RWPE2 (cell line): ENCODE measurements around the gene CUBN.

Experiments
- ATAC-seq: fragments of 200-7000 bp; cut with Tn5 transposase; 3 replicates; pipeline ENCODE4 v1.9.1; 2021; ENCODE audit warnings: low read depth
- DNase-seq: peaks from one replicate; pipeline ENCODE4 v3.0.0-alpha.2; 2020; ENCODE audit warnings: low spot score
- H3K27ac ChIP-seq: fragments of 450-650 bp; 2 replicates; pipeline ENCODE4 v1.5.1; 2017; ENCODE audit warnings: mild to moderate bottlenecking; ENCODE audit not compliant: poor library complexity, severe bottlenecking
- H3K27me3 ChIP-seq: fragments of 250-450 bp; sonication (Bioruptor Pico); 2 replicates; pipeline ENCODE4 v1.5.1; 2021; ENCODE audit warnings: mild to moderate bottlenecking, moderate library complexity; ENCODE audit not compliant: insufficient read depth, poor library complexity, severe bottlenecking
- H3K36me3 ChIP-seq: fragments of 250-450 bp; sonication (Bioruptor Pico); 2 replicates; pipeline ENCODE4 v1.5.1; 2020; ENCODE audit warnings: low read depth, mild to moderate bottlenecking, moderate library complexity
- H3K4me1 ChIP-seq: fragments of 250-450 bp; sonication (Bioruptor Pico); 2 replicates; pipeline ENCODE4 v1.5.1; 2021; ENCODE audit warnings: mild to moderate bottlenecking, moderate library complexity; ENCODE audit not compliant: insufficient read depth, poor library complexity, severe bottlenecking
- H3K4me3 ChIP-seq: fragments of 250-450 bp; sonication (Bioruptor Pico); 2 replicates; pipeline ENCODE4 v1.5.1; 2021; ENCODE audit warnings: mild to moderate bottlenecking, moderate library complexity; ENCODE audit not compliant: severe bottlenecking
- H3K9me3 ChIP-seq: fragments of 250-450 bp; sonication (Bioruptor Pico); 2 replicates; pipeline ENCODE4 v1.5.1; 2021; ENCODE audit warnings: mild to moderate bottlenecking, moderate library complexity; ENCODE audit not compliant: severe bottlenecking
- CTCF ChIP-seq: fragments of 450-650 bp; IDR thresholded peaks from one replicate; pipeline ENCODE4 v1.5.1; 2017; ENCODE audit warnings: mild to moderate bottlenecking, moderate library complexity; ENCODE audit not compliant: poor library complexity, severe bottlenecking

The CUBN gene

DNA sequence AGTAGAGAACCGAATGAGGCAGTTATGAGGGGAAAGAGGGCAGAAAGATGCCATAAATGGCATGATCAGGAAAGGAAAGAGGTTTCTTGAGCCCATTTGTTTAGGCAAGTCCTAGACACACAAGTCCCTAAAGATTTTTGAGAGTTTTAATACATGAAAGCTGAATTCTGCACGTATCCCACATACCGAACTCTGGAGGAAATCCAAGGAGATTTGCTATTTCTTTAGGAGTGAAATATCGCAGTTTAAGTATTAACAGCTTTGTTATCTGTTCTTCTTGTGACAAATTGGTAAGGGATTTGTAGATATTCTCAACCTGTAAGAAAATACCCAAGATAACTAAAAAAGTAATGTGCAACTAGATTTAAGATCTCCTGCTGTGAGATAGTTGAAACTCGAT lies 23.7 kb upstream of the CUBN start:
- Histone ChIP-seq H3K27me3 (no peaks in the 10 kb centered on the region), H3K4me1 (no peaks in the 10 kb centered on the region), H3K4me3 (no peak overlapping the region), H3K27ac (no peak overlapping the region), H3K36me3 (no peaks in the 10 kb centered on the region), H3K9me3 (no peaks in the 10 kb centered on the region)
- TF ChIP-seq CTCF: no peak
- ATAC-seq: no peak
- no peak for DNase-seq

DNA sequence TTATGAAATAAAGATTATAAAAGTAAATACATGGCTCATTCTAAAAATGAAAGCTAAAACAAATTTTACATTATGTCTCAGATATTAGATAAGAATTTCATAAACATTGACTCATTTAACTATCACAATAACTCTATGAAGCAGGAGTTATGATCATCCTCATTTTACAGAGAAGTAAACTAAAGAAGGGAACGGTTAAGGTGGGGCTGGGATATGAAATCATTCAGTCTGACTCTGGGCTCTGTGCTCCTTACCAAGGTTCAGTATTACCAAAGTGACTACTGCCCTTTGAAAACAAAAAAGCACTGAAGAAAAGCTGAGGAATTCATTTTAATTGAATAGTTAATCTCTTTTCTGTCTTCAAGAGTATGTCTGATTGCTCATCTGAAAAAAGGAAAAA lies 22.1 kb upstream of the CUBN start:
- ATAC-seq (no peak), DNase-seq (no peak)
- no peaks in the 10 kb centered on the region for H3K36me3 ChIP-seq
- H3K27me3 ChIP-seq: no peaks in the 10 kb centered on the region
- no peak overlapping the region for H3K4me3 ChIP-seq
- no peak overlapping the region for H3K27ac ChIP-seq
- H3K4me1 ChIP-seq: no peaks in the 10 kb centered on the region
- no peaks in the 10 kb centered on the region for H3K9me3 ChIP-seq
- TF ChIP-seq CTCF: no peak

DNA sequence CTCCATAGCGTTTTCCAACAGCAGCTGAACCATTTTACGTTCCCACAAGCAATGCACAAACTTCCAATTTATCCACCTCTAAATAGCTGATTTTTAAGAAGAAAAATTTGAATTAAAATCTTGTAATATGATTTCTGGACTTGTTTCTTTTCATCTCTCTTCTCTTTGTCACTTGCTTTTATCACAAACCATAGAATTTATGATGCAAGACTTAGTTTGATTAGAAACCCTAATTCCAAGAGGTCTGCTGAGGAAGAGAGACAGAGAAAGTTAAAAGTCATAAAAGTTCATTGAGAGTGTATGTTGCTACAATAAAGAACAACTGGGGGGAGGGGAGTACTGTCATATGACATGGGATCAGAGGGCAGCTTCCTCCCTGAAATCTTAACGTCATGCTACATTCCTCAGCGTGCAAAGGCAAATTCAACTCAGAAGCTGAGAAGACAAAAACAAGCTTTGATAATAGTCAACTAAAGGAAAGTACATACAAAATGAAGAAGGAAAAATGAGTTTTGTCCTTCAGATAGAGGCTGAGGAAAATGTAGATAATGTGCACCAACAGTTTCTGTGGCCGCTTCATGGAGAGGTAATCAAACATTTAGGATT lies 18.4 kb upstream of the CUBN start:
- no peaks in the 10 kb centered on the region for H3K9me3 ChIP-seq
- ATAC-seq (no peak), DNase-seq (no peak)
- H3K4me1 ChIP-seq: no peaks in the 10 kb centered on the region
- H3K36me3 ChIP-seq: no peaks in the 10 kb centered on the region
- no peak overlapping the region for H3K4me3 ChIP-seq
- no peaks in the 10 kb centered on the region for H3K27me3 ChIP-seq
- H3K27ac ChIP-seq: no peak overlapping the region
- no peak for TF ChIP-seq CTCF

GRCh38 chr10:17146892-17147291 lies 17.3 kb upstream of the CUBN start:
- DNase-seq (no peak), ATAC-seq (no peak)
- Histone ChIP-seq H3K4me1 (no peaks in the 10 kb centered on the region), H3K27ac (no peak overlapping the region), H3K9me3 (no peaks in the 10 kb centered on the region), H3K4me3 (no peak overlapping the region), H3K27me3 (no peaks in the 10 kb centered on the region), H3K36me3 (no peaks in the 10 kb centered on the region)
- TF ChIP-seq CTCF: no peak

DNA sequence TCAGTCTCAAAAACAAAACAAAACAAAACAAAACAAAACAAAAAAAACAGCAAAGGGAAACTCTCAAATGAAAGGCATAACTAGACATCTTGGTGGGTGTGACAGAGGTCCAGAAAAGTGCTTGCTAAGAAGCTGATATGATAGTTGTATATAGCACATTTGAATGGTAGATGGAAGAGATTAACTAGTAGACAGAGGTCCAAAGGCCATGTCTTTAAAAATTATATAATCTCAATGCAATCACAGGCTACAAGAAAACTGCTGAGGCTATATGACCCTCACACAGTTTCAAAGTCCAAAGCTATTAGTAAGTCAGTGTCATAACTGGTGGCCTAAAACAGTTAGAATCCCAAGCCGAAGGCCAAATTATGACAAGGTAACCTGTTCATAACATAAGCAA lies 15.6 kb upstream of the CUBN start:
- Histone ChIP-seq H3K9me3 (no peaks in the 10 kb centered on the region), H3K36me3 (no peaks in the 10 kb centered on the region), H3K4me1 (no peaks in the 10 kb centered on the region), H3K4me3 (no peak overlapping the region), H3K27ac (no peak overlapping the region), H3K27me3 (no peaks in the 10 kb centered on the region)
- TF ChIP-seq CTCF: no peak
- ATAC-seq (no peak), DNase-seq (no peak)
